T-helper 9 cell (primary cell): ENCODE results near the gene REEP1.
"Not testable (repeated sequence)": the region's sequence is repeated elsewhere in the genome, so short reads cannot be mapped to it uniquely, and the experiment has no call there.

Experiments
- DNase-seq: peaks from one replicate; pipeline ENCODE4 v3.0.0-alpha.2; 2020

REEP1 gene

DNA sequence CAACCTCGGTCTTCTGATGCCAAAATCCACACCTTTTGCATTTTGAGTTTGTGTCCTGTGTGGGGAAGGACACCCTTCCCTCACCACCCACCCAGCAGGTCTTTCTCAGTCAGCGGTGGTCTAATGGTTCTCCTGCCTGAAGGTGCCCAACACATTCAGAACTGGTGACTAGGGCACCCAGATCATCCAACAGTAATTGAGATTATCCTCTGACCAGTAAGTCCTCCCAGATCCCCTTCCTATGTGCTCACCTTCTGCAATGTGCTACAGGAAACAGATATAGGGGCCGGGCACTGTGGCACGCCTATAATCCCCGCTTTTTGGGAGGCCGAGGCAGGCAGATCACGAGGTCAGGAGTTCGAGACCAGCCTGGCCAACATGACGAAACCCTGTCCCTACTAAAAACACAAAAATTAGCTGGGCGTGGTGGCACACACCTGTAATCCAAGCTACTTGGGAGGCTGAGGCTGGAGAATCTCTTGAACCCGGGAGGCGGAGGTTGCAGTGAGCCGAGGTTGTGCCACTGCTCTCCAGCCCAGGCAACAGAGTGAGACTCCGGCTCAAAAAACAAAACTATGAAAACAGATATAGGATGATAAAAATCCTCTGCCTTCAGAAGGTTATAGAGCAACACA, 56.2 kb downstream of the REEP1 start:
- no peak for DNase-seq

DNA sequence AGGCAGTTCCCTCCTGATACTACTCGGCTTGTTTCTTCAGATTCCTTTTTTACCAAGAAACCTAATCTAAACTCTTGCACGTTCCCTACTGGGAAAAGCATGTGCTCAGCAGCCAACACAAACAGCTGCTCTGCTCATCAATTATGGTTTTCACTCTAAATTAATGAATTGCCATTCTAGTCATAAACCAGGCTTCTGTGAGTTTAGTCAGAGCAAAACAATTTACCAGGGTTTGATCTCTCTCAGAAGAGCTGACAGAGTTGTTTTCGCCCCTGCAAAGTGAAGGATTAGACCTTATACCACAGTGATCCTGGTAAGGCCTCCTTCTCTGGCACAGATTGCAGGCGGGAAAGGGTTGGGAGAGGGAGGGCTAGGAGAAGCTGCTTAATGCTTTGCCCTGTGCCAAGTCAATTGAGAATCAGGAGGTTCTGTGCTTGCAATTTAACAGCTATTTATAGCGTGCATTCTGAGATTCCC, 57.2 kb downstream of the REEP1 start:
- DNase-seq = no peak

DNA sequence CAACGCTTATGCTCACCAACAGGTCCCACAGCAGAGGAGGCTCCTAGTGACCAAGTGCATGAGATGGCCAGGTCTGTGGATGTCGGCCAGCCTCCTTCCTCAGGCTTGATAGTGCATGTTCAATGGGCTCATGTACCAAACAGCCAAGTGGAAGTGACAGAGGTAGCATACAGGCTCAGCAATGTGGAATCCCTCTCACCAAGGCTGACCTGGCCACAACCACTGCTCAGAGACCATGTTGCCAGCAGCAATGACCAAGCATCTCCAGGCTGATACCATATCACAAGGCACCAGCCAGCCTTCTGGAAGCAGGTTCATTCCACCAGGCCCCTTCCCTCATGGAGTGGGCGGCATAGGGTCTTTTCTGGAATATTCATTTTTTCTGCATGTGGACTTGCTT, 61.5 kb downstream of the REEP1 start:
- DNase-seq = no peak

DNA sequence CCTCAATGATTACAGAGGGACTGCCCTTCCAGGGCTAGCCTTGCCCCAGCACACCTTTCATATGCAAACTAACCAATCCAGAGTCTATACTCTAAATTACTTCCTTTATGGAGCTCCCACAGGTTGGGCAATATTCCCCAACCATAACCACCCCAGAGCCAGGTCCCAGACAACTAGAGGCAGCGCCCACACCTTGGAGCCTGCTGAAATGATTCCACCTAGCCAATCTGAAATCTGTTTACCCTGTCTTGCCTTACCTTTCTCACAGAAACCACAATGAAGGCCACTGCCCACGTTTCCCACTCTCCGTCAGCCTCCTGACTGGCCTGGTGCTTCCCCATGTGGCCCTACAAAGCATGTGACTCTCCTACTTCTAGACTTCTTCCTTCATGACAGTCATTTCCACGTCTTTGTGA, 62.0 kb downstream of the REEP1 start:
- no peak for DNase-seq

DNA sequence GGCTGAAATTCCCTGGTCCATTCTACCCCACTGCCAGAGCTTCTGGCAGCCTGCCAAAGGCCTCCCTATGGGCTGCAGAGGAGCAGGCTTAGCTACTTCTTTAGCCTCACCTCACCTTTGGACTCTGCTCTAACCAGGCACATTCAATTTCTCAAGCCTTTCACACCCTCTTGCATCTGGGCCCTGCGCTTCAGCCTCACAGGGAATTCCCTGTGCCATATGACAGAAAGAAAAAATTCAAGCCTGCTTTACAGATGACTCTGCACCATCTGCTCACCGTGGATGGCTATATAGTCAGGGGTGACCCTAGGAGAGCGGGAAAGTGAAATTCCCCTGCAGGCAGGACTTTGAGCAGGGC, 62.5 kb downstream of the REEP1 start:
- no peak for DNase-seq

DNA sequence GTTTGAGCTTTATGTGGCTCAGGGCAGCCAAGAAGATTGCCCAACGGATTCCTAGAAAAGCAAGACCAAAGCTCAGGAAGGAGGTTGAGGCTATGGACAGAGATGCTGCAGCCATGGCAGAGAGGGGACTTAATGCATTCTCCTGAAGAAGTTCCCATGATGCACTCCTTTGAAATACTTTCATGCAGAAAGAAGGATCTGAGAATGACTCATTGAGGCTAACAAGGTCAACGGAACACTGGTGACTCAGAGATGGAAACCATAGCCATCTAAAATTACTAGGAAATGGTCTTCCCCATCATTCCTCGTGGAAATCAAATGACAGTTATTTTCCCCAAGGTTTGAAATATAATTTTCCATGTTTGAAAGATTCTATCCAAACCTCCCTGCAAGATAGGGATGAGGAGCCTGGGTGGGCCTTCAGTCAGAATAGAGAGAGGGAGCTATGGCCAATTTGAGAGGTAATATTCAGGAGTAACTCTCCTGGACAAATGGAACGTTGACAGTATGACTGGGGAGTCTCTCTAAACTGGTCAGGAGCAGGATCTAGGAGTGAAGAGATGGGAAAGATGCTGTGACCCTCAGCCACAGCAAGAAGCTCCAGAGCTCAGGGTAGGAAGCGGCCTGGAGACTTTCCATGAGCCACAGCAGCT, 63.0 kb downstream of the REEP1 start:
- DNase-seq = no peak

DNA sequence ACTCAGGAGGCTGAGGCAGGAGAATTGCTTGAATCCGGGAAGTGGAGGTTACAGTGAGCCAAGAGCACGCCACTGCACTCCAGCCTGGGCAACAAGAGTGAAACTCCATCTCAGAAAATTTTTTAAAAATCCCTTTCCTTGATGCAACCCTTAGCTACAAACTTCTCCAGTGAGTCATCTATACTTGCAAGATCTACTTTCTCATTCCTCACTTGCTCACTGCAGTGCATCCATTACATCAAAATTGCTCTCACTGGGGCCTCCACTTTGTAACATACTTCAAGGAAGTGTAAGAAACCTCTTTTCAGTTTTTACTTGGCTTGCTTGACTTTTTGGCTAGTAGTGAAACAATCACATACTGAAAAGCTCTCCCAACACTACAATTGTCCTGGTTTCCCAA, 65.3 kb downstream of the REEP1 start:
- DNase-seq = no peak

DNA sequence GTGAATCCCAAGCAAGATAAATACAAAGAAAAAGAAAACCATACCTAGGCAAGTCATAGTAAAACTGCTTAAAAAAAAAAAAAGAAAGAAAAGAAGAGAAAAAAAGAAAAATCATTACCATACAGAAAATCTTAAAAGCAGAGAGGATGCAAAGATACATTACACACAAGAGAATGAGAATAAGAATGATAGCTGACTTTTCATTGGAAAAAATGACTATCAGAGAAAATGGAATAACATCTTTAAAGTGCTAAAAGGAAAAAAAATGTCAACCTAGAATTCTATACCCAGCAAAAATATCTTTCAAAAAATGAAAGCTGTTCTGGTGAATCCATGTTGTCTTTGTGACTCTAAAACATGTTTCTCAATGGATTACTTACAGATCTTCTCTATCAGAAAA, 66.2 kb downstream of the REEP1 start:
- DNase-seq = no peak

DNA sequence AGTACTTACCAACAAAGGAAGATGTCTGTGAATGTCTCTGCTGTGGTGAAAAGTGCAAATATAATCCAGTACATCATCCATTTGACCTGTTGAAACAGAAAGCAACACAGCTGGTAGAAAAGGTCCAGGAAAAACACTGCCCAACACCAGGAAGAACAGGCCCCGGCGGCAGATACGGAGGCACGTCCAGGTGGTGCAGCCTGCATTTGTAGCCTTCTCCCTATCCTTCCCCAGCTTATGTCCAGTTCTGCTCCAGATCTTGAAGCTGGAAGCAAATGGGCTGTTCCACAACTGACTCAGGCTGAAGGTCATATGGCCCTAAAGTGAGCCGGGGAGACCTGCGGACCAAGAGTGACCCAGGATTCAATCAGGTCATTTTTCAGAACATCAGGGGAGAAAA, 73.5 kb downstream of the REEP1 start:
- no peak for DNase-seq

DNA sequence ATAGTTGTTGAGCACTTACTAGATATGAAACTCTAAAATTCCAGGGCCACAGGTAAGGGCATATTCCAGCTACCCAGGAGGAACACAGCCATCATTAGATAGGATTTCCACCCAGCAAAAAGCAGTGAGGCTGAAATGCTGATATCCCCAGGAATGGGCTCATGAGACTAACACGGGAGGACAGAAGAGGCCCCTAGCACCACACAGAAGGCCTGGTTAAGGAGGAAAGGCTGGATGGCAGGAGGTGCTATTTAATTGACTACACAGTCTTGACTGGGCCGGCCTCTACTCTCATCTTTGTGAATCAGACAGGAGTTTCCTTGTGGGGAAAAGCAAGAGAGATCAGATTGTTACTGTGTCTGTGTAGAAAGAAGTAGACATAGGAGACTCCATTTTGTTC, 76.4 kb downstream of the REEP1 start:
- no peak for DNase-seq

DNA sequence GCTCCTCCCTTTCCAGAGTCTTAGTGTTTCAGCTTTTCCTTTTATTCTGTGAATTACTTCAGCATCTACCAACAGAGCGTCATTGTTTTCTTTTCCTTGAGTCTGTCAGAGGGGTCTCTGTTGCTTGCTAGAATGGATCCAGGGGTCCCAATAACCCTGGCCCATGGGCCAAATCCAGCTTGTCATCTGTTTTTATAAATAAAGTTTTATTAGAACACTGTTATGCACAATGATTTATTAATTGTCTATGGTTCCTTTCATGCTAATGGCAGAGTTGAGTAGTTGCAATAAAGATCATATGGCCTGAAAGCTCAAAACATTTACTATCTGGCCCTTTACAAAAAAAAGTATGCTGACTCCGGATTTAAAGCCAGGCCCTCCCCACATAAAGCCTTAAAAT, 79.3 kb downstream of the REEP1 start:
- no peak for DNase-seq

DNA sequence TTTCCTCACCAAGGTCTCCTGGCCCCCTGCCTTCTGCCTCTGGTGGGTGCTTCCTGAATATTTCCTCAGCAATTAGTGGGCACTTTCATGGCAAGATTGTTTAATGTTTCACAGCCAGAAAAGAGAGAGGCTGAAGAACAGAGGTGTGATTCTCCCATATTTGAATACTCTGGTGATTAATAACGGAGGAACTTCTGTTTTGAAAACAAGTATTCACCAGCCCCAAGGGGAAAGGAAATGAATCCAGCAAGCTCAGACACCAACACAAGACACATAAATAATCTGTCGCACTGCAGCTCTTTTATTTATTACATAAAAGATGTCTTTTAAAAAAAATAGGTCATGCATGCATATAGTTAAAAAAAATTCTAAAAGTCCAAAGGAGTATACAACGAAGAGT, 80.4 kb downstream of the REEP1 start:
- no peak for DNase-seq

DNA sequence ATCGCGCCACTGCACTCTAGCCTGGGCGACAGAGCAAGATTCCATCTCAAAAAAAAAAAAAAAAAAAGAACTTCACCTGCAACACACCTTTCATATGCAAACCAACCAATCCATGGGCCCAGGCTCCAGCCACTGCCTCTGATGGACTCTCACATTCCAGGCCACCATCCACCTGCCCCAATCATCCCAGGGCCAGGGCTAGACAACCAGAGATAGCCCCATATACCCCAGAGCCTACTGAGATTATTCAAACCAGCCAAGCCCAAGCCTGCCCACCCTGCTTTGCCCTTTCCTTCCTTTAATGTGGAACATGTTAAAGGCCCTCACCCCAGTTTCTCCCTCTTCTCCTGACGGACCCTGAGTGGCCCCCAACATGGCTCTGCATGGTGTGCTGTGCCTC, 81.1 kb downstream of the REEP1 start:
- no peak for DNase-seq

DNA sequence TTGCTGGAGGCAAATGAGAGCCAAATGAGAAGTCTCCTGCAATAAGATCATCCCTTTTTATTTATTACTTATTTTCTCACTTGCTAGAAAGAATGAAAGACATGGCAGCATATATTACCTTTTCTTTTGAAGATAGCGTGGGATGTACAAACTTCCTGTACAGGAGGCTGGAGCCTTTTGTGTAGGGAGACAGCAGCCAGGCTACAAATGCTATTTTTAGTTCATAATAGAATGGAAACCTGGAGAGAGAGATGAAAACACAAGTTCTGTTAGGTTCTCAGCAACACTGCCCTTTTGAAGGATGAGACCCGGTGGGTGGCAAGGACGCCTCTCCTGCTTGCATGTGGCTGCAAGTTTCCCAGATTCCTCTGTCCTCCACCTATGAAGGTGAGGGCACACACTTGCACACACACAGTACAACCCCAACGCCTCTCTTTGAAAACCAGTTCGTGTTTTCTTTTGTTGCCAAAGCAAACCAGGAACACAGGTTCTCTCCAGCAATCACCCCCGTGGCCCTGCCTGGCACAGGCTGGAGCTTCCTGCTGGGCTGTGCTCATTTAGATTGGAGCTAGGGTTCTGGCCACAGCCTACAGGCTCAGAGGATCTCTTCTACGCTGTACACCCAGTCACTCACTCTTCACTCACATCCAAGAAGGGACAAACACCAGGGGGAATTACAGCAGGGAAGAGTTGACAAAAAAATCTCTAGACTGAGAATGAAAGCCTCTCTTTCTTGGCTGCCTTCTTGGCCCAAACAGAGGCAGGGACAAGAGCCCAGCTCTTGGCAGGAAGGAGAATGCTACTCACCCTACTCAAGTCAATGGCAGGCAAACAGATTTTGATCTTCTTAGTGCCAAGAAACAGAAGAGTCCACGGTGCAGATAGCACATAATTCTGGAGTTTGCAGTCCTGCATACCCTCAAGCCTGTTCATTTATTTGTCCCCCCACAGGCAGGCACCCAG, 82.6 kb downstream of the REEP1 start:
- no peak for DNase-seq

DNA sequence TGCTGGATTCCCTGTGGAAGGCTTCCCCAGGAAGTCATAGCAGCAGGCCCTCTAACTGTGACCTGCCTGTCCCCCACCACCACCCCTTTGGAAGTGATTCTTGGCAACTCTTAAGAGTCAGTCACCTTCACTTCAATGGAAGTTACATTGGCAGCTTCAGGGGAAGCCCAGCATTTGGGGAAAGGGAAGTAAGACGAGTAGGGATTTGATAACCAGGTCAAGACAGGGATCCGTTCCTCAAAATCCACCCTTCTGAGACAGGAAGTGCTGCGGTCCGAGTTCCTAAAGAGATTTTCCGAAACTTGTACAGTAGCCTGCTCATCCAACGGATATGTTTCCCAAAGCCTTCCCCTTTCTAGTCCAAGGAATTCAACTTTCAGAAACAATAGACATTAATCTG, 84.0 kb downstream of the REEP1 start:
- no peak for DNase-seq

DNA sequence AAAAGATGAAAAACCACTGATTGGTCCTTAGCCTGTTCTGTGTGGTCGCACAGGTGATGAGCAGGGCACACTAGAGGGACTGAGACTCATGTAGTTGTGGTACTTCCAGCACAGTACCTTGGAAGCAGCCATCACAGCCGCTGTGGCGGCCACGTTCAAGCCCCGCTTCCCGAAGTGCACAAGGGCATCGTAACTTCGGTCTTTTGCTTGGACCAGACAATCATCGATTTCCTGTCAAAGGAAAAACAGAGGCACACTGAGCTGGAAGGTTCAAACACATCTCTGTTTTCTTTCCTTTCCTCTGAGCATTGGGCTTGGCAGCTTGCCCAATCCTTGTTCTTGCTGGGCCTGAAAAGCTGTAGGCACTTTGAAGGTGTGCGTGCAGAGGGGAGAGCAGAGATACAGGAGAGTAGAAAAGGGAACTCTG, 85.6 kb downstream of the REEP1 start:
- no peak for DNase-seq

DNA sequence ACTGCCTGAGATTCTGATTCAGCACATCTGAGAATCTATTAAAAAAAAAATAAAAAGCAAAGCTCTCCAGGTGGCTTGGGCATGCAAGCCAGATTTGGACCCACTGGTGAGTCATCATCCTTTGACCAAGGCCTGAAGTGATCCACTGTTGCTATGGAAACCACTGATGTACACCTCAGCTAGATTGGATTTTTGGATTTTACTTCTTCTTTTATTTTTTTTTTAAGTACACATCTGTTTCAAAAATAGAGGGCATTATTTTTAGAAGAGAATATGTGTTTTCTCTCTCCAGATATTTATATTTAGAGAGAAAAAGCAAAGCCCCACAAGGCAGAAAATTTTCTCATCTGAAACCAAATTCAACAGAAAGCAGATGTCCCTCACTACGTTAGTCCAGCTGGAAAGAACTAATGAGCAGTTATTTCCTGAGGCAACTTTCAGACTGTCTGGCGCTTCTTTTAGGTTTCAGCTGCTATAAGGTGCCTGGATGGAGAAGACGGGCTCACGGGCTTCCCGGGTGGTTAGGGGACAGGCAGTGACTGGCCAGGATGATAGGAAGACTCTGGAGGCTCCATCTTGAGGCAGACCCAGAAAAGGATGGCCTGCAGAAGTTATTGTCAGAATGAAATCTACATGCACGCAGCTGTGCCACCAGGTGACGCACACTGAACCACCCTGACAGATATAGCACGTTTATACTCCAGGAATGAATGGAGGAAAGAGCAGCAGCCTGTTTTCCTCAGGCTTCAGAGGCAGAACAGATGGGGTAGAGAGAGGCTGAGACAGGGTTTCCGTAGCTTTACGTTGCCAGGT, 87.6 kb downstream of the REEP1 start:
- no peak for DNase-seq

DNA sequence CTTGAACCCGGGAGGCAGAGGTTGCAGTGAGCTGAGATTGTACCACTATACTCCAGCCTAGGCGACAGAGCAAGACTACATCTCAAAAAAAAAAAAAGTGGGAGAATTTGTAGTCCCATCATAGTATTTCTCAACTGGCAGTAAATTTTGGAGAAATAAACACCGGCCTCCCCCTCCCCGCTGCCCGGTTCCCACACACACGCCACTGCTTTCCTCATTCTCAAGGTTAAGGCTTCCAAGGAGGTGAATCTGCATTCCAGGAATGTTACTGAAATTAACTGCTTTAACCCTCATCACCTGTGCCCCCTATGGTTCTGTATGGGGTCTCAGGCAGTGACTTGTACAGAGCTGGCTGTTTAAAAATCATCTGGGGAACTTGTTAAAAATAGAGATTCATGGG, 88.2 kb downstream of the REEP1 start:
- DNase-seq = no peak

DNA sequence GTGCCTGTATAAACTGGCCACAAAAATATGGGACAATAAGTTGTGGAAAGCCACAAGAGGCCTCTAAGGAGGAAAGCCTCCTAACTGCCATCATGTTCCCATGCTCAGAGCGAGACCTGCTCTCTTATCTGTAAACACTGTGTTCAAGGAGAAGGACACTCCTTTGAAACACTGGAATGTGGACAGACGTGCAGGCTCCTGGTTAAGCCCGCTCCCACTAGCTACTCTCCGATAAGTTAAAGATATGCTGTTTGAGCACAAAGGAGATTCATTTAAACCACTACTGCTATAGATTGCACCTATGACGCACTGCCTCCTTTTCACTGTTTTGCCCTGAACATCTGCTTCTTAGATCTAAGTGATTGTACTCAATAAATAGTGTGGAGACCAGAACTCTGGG, 92.2 kb downstream of the REEP1 start:
- not testable (repeated sequence) for DNase-seq

DNA sequence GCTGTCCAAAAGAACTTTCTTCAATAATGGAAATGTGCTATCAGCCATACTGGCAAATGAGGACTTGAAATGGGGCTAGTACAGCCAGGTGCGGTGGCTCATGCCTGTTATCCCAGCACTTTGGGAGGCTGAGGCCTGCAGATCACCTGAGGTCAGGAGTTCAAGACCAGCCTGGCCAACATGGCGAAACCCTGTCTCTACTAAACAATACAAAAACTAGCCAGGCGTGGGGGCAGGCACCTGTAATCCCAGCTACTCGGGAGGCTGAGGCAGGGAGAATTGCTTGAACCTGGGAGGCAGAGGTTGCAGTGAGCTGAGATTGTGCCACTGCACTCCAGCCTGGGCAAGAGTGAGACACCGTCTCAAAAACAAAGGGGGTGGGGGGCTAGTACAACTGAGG, 92.6 kb downstream of the REEP1 start:
- not testable (repeated sequence) for DNase-seq

DNA sequence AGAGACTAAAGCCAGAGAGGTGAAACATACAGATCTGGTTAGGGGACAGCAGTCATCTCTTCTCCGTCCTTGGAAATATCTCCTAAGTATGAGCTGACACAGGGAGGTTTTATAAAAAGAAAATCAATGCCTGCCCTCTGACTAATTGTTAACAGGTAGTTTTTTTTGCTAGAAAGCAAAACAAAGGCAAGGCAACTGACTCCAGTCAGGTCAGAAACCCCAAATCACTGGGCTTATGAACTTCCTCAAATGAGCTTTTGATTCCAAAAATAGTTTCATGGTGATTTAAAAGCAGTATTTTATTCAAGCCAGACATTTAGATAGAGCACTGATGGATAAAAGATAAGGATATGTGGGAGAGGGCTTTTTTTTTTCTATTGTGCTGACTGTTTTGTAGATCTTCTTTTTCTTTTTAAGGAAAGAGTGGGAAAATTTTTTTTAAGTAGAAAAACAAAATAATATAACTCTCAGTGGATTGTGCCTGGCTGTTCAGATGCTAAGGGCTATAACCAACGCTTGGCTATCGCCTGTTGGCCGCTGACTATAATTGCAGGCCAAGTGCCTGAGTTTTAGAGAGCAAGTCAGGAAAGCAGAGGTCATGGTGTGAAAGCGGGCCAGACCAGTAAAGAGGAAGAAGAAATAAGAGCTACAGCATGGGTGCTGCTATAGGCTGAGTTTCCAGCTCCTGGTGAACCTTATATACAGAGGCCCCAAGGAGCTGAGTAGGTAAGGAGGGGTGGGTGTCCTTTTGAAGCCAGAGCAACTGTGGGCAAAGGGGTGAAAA, 93.3 kb downstream of the REEP1 start:
- DNase-seq = no peak

DNA sequence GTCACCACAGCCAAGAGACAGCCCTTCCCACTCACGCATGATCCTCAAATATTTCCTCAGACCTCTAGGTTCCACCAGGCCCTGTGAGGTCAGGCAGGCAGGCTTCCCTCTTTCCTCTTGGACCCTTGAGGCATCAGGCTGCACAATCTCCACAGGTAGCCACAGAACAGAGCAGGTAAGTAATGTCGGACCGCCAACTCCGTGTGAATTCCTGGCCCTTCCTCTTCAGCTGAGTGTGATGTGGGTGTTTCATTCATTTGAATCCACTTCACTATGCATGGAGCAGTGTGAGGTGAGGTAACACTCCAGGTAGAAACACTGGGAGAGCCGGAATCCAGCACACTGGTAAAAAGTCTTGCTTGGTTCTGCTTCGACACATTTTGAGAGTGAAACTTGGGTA, 94.2 kb downstream of the REEP1 start:
- no peak for DNase-seq
